ENCODE results near the gene VCAN.

The VCAN gene

GRCh38 chr5:83540783-83541182, 69.2 kb downstream of the VCAN start:
- no peak for DNase-seq

- DNase-seq = no peak
These were observed 71.3 kb downstream of the VCAN start for GRCh38 chr5:83542839-83543238.

- no peak for DNase-seq
These were observed 72.4 kb downstream of the VCAN start for GRCh38 chr5:83543898-83544297.

GRCh38 chr5:83547161-83547560, 75.6 kb downstream of the VCAN start:
- no peak for DNase-seq

- no peak for DNase-seq
These were observed 76.3 kb downstream of the VCAN start for GRCh38 chr5:83547889-83548288.

GRCh38 chr5:83548581-83548980, 77.0 kb downstream of the VCAN start:
- DNase-seq = no peak

GRCh38 chr5:83549076-83549475, 77.5 kb downstream of the VCAN start:
- DNase-seq = no peak

GRCh38 chr5:83549674-83550073, 78.1 kb downstream of the VCAN start:
- no peak for DNase-seq

- DNase-seq = no peak
These were observed 80.3 kb downstream of the VCAN start for GRCh38 chr5:83551821-83552220.

GRCh38 chr5:83552275-83552674, 80.7 kb downstream of the VCAN start:
- no peak for DNase-seq

- DNase-seq = no peak
These were observed 81.5 kb downstream of the VCAN start for GRCh38 chr5:83553000-83553486.

GRCh38 chr5:83554133-83554532, 82.6 kb downstream of the VCAN start:
- DNase-seq = no peak

GRCh38 chr5:83554686-83555085, 83.1 kb downstream of the VCAN start:
- DNase-seq = no peak

- no peak for DNase-seq
These were observed 83.7 kb downstream of the VCAN start for GRCh38 chr5:83555263-83555662.

- DNase-seq = no peak
These were observed 84.6 kb downstream of the VCAN start for GRCh38 chr5:83556190-83556589.

- no peak for DNase-seq
These were observed 87.7 kb downstream of the VCAN start for GRCh38 chr5:83559118-83559785.

- DNase-seq = no peak
These were observed 90.6 kb downstream of the VCAN start for GRCh38 chr5:83562071-83562606.

GRCh38 chr5:83562791-83563557, 91.4 kb downstream of the VCAN start:
- no peak for DNase-seq

- peak; percentile 10 for DNase-seq
These were observed 92.1 kb downstream of the VCAN start for GRCh38 chr5:83563631-83564030.

- peak; percentile 43 for DNase-seq
These were observed 92.7 kb downstream of the VCAN start for GRCh38 chr5:83564069-83564749.

GRCh38 chr5:83567741-83568140, 96.2 kb downstream of the VCAN start:
- DNase-seq = no peak

- no peak for DNase-seq
These were observed 96.6 kb downstream of the VCAN start for GRCh38 chr5:83568186-83568585.

GRCh38 chr5:83570916-83571315, 99.4 kb downstream of the VCAN start:
- DNase-seq = no peak

- DNase-seq = no peak
These were observed 100.7 kb downstream of the VCAN start for GRCh38 chr5:83572271-83572670.

Data from NCI-H748 treated with DMSO at 0.1 percent for 48 hours (cell line).